Psoas muscle (tissue), 8 donors: ENCODE results near the gene SDF4. TPM values are rescaled to one million over a fixed set of nuclear protein-coding genes. Genes with fewer than 3 reads are reported as not detected.
"Not testable (repeated sequence)": the region's sequence is repeated elsewhere in the genome, so short reads cannot be mapped to it uniquely, and the experiment has no call there.

Source experiments
- ATAC-seq, 4 donors: fragments of 200-7000 bp; cut with Tn5 transposase; one replicate each; pipeline ENCODE4 v1.9.1; 2020; ENCODE audit warnings: moderate library complexity in 3 of 4, mild to moderate bottlenecking in 2 of 4
- DNase-seq, 2 donors: peaks; one replicate each; pipeline ENCODE4 v3.0.0-alpha.2; 2020
- H3K27ac ChIP-seq: fragments of 200-600 bp; one replicate; pipeline ENCODE4 v1.8.0; 2022
- H3K27me3 ChIP-seq, 3 donors: fragments of 200-600 bp in 1 of 3; one replicate each; pipeline versions ENCODE4 v1.6.1 to v1.8.0; 2013 to 2022; ENCODE audit warnings: low read length in 2 of 3, mild to moderate bottlenecking in 2 of 3, moderate library complexity in 1 of 3; ENCODE audit not compliant: insufficient read depth in 3 of 3
- H3K36me3 ChIP-seq, 2 donors: fragments of 200-600 bp in 1 of 2; one replicate each; pipeline versions ENCODE4 v1.6.1 to v1.8.0; 2013 to 2022; ENCODE audit warnings: low read depth in 1 of 2, mild to moderate bottlenecking in 1 of 2, moderate library complexity in 1 of 2; ENCODE audit not compliant: insufficient read depth in 1 of 2
- H3K4me1 ChIP-seq: fragments of 200-600 bp; one replicate; pipeline ENCODE4 v1.8.0; 2022
- H3K4me3 ChIP-seq: fragments of 200-600 bp; one replicate; pipeline ENCODE4 v1.8.0; 2022; ENCODE audit warnings: mild to moderate bottlenecking
- H3K9me3 ChIP-seq: fragments of 200-600 bp; one replicate; pipeline ENCODE4 v1.8.0; 2022
- WGBS, 3 donors: extraction: QIAGEN DNeasy Blood & Tissue Kit; methylation state at CpG; one replicate each; pipeline versions ENCODE4 v1.1.6 to v1.1.7; 2013; 5-methylcytosine and 5-hydroxymethylcytosine counted together
- intact Hi-C, 2 donors: fragments of 100-400 bp; cut with DNase I; formaldehyde crosslinking; loops; one replicate each; pipeline versions ENCODE4 v1.11.0 to v1.14.2; 2022
- polyA plus RNA-seq, 3 donors: library from polyadenylated mRNA; stranded (reverse); fragments of 200-250 nt; gene quantifications; one replicate each; pipeline ENCODE4 v1.2.3, GENCODE V29; 2013
- total RNA-seq, 4 donors: library from RNA; stranded (reverse); fragmentation: NEBNext Ultra II Directional in 2 of 4; extraction: Animal tissue kit (Norgen Biotek cat#: 25700) in 2 of 4; gene quantifications; one replicate each; pipeline versions ENCODE4 v1.2.1 to v1.2.4, GENCODE V29; 2021 to 2023
- TF ChIP-seq, protein P1 (sequence below): fragments of 200-600 bp; IDR thresholded peaks from one replicate; pipeline ENCODE4 v1.8.0; 2022; ENCODE audit warnings: antibody characterized with exemption
- donor health status: healthy with polysubstance abuse.
- donor health status: DM: no; HTN: no; CAD: no; lungs with moderate emphysema.
- donor health status: Bipolar disorder and iron deficiency.
- donor health status: healthy.
- donor health status: DM: yes; HTN: yes; CAD: no.
- donor health status: DM: no; HTN: no; CAD: no.
- donor health status: DM: no; HTN: no; CAD: no.
- donor health status: DM: yes; HTN: yes; CAD: no.

SDF4 gene
- total and polyA plus RNA-seq, 7 donors, result 67.5 to 129 (median 85.9) TPM

DNA sequence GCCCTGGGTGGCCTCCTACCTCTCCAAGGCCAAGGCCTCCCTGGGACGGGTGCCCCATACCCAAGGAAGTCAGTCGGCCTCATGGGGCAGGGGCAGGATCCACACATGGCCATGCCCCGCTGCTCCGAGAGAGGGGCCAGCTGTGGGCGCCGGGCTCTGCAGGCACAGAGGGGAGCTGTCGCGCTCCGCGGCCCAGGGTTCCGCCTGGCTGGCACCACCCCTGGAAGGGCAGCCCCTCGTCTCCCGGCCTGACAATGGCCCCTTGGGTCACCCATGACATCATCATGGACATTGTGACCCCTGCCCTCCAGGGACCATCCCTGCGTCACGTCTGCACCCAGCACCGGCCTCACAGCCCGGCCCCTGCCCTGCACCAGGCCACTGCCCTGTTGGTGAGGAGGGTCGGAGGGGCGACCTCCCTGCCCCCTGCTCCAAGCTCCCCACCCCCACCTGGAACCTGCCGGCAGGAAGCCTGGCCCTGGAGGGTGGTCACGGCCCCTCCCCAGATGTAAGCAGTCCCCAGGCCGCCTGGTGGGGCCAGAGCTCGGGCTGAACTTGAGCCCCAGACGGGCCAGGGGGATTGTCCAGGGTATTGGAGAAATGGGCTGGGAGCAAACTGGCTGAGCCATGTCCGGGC is 52.3 kb downstream of the SDF4 start:
- ATAC-seq (no peak), DNase-seq (peak in 1 of 2 donors; percentile 12)
- H3K9me3 ChIP-seq, result no peaks in the 10 kb centered on the region
- TF ChIP-seq, protein P1, sequence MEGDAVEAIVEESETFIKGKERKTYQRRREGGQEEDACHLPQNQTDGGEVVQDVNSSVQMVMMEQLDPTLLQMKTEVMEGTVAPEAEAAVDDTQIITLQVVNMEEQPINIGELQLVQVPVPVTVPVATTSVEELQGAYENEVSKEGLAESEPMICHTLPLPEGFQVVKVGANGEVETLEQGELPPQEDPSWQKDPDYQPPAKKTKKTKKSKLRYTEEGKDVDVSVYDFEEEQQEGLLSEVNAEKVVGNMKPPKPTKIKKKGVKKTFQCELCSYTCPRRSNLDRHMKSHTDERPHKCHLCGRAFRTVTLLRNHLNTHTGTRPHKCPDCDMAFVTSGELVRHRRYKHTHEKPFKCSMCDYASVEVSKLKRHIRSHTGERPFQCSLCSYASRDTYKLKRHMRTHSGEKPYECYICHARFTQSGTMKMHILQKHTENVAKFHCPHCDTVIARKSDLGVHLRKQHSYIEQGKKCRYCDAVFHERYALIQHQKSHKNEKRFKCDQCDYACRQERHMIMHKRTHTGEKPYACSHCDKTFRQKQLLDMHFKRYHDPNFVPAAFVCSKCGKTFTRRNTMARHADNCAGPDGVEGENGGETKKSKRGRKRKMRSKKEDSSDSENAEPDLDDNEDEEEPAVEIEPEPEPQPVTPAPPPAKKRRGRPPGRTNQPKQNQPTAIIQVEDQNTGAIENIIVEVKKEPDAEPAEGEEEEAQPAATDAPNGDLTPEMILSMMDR, result no peak
- H3K27ac ChIP-seq, result no peak overlapping the region
- 80 to 83% (median 82%) methylated on average over 22 to 25 of the region's 25 CpGs for WGBS, 3 donors
- H3K4me1 ChIP-seq, result no peaks in the 10 kb centered on the region
- no peaks in the 10 kb centered on the region for H3K36me3 ChIP-seq
- intact Hi-C loops, result no loop called here
- H3K27me3 ChIP-seq, result peaks cover 0 to 63% (median 8%) of the 10 kb centered on the region in 3 donors
- H3K4me3 ChIP-seq, result no peak overlapping the region

DNA sequence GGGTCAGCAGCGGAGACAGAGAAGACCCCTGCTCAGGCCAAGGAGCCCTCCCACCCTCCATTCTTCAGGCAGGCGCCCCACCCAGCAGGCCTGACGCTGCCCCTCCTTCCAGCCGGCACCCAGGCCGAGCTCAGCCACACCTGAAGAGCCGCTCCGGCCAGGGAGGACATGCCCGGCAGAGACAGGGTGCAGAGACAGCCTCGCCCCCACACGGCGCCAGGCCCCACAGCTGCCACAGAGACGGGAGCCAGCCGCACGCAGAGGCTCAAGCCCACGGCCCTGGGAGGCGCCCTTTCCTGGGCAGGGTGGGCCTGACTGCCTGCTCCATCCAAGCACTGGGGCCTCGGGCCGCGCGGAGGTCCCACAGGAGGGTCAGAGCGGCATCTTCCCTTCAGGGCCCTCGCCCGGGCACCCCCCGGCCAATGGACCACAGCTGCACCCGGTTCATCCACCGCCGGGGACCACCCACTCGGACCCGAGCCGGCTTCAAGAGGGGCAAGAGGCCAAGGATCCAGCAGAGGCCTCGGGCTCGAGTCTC is 52.9 kb downstream of the SDF4 start:
- DNase-seq, result peak in 1 of 2 donors; percentile 9
- peaks cover 0 to 69% (median 8%) of the 10 kb centered on the region in 3 donors for H3K27me3 ChIP-seq

DNA sequence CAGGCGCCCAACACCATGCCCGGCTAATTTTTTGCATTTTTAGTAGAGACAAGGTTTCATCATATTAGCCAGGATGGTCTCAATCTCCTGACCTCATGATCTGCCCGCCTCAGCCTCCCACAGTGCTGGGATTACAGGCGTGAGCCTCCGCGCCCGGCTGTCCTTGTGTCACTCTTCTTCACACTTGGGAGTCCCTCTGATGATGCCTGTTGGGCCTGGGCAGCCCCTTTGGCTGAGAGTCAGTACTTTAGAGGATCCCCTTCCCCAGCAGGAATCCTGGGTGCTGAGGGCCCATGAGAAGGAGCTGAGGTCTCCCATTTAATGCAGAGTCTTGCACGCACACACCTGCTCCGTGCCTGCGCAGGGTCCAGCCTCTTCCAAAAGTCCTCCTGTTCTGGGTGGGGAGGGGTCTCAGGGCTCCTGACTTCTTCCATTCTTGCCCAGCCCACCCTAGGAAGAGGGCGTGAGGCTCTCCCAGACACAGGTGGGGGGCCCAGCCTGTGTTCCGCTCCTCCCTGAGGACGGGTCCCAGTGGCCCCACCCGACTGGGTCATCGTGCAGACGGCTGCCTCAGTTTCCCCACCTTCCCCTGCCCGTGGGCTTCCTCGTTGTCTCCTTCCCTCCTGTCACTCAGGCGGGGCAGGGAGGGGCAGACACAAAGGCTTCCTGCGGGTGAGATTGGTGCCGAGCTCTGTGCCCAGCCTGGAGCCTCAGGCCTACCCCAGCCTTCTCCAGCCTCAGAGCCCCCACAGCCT is 54.2 kb downstream of the SDF4 start:
- Histone ChIP-seq H3K27ac (no peak overlapping the region), H3K36me3 (no peaks in the 10 kb centered on the region), H3K4me3 (no peak overlapping the region), H3K4me1 (no peaks in the 10 kb centered on the region), H3K9me3 (no peaks in the 10 kb centered on the region), H3K27me3 (peaks cover 0 to 78% (median 8%) of the 10 kb centered on the region in 3 donors)
- TF ChIP-seq, protein P1, result no peak
- ATAC-seq (no peak), DNase-seq (peak in 1 of 2 donors; percentile 7)
- intact Hi-C loops, result no loop called here
- WGBS, 3 donors, result 78 to 82% (median 82%) methylated on average over 21 of the region's 21 CpGs

More for the DNA sequence above, 52.9 kb downstream of the SDF4 start:
- TF ChIP-seq, protein P1, result no peak
- Histone ChIP-seq H3K4me1 (no peaks in the 10 kb centered on the region), H3K36me3 (no peaks in the 10 kb centered on the region), H3K4me3 (no peak overlapping the region), H3K27ac (no peak overlapping the region), H3K9me3 (no peaks in the 10 kb centered on the region)
- intact Hi-C loops, result no loop called here
- 80 to 89% (median 80%) methylated on average over 30 to 32 of the region's 32 CpGs for WGBS, 3 donors
- no peak for ATAC-seq

DNA sequence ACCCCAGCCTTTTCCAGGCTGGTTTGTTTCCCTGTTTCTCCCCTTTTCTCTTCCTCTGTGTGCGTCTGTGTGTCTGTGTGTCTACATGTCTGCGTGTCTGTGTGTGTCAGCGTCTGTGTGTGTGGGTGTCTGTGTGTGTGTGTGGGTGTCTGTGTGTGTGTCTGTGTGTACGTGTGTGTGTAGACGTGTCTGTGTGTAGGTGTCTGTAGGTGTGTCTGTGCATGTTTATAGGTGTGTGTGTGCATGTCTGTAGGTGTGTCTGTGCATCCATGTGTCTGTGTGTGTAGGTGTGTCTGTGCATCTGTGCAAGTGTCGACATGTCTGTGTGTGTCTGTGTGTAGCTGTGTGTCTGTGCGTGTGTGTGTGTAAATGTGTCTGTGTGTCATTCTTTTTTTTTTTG is 54.9 kb downstream of the SDF4 start:
- H3K4me1 ChIP-seq, result no peaks in the 10 kb centered on the region
- intact Hi-C loops, result no loop called here
- ATAC-seq, result no peak

DNA sequence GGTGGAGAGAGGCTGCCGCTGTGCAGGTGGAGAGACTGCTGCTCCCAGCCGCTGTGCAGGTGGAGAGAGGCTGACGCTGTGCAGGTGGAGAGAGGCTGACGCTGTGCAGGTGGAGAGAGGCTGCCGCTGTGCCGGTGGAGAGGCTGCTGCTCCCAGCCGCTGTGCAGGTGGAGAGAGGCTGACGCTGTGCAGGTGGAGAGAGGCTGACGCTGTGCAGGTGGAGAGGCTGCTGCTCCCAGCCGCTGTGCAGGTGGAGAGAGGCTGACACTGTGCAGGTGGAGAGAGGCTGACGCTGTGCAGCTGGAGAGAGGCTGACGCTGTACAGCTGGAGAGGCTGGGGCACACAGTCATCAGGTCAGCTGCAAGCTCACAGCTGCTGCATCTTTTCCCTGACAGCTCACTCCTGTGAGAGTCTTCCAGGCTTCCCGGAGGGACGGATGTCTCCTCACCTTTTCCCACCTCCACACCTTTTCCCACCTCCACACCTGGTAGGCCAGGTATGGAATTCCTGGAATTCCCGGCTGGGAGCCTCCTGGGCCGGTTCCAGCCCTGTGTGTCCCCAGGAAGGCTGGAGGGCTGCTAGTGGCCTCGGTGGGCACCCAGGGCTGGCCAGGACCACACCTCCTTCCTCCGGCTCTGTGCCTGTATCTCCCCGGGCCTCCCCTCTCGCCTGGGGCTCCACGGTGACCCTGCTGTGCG is 55.6 kb downstream of the SDF4 start:
- H3K9me3 ChIP-seq, H3K36me3 ChIP-seq, H3K27ac ChIP-seq, intact Hi-C loops, ATAC-seq, H3K4me1 ChIP-seq, H3K4me3 ChIP-seq: not testable (repeated sequence)
- 36 to 39% (median 39%) methylated on average over 20 to 22 of the region's 22 CpGs for WGBS, 3 donors
- peaks cover 0 to 82% (median 13%) of the 10 kb centered on the region in 3 donors for H3K27me3 ChIP-seq
- peak in 1 of 2 donors; percentile 38 for DNase-seq

More for the DNA sequence above, 54.9 kb downstream of the SDF4 start:
- Histone ChIP-seq H3K36me3 (no peaks in the 10 kb centered on the region), H3K27me3 (peaks cover 0 to 78% (median 12%) of the 10 kb centered on the region in 3 donors), H3K4me3 (no peak overlapping the region), H3K27ac (no peak overlapping the region), H3K9me3 (no peaks in the 10 kb centered on the region)
- 74 to 79% (median 79%) methylated on average over 7 of the region's 7 CpGs for WGBS, 3 donors
- TF ChIP-seq, protein P1, result no peak
- no peak for DNase-seq
